ENCODE measurements around the gene C1QTNF4. TPM values are rescaled to one million over a fixed set of nuclear protein-coding genes. Genes with fewer than 3 reads are reported as not detected.

Gene C1QTNF4
- total RNA-seq, 4 donors from 2014 or later, result 1.2 to 4.4 TPM; not detected in 2

DNA sequence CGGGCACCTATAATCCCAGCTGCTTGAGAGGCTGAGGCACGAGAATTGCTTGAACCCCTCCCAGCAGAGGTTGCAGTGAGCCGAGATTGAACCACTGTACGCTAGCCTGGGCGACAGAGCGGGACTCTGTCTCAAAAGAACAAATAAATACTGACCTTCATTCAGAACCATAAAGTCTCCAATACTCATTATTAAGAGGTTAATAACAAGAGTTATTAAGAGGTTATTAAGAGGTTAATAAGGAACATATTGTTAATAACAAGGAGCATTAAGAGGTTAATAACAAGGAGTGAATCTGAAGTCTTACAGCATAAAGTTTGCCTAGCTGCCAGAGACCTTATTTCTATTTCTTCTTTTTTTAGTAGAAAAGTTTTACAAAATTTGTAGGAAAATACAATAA lies 48.9 kb downstream of the C1QTNF4 start:
- Histone ChIP-seq H3K27ac (no peak overlapping the region), H3K27me3 (no peaks in the 10 kb centered on the region), H3K4me1 (peaks cover 0 to 20% (median 2%) of the 10 kb centered on the region in 4 donors), H3K4me3 (no peak overlapping the region), H3K36me3 (peaks cover 0 to 3% (median 0%) of the 10 kb centered on the region in 3 donors), H3K9me3 (no peaks in the 10 kb centered on the region)
- no peak for TF ChIP-seq POLR2A (IDR thresholded peaks at IDR 0.05)
- TF ChIP-seq, protein P1, sequence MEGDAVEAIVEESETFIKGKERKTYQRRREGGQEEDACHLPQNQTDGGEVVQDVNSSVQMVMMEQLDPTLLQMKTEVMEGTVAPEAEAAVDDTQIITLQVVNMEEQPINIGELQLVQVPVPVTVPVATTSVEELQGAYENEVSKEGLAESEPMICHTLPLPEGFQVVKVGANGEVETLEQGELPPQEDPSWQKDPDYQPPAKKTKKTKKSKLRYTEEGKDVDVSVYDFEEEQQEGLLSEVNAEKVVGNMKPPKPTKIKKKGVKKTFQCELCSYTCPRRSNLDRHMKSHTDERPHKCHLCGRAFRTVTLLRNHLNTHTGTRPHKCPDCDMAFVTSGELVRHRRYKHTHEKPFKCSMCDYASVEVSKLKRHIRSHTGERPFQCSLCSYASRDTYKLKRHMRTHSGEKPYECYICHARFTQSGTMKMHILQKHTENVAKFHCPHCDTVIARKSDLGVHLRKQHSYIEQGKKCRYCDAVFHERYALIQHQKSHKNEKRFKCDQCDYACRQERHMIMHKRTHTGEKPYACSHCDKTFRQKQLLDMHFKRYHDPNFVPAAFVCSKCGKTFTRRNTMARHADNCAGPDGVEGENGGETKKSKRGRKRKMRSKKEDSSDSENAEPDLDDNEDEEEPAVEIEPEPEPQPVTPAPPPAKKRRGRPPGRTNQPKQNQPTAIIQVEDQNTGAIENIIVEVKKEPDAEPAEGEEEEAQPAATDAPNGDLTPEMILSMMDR (IDR thresholded peaks at IDR 0.05), result no peak
- DNase-seq, result no peak

DNA sequence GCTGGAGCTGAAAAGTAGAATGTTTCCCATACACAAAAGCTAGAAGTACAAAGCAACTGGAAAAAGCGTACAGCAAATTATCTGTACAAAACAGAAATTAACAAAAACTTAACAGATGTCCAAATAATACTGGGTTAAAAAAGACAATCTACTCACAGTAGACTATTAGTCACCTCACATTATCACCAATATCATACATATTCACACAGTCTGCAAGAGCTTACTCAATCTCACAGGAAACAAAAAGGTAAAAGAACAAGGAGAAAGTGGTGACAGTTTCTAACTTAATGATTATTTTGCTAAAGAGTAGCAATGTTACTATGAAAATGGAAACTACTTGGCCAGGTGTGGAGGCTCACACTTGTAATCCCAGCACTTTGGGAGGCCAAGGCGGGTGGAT lies 53.1 kb downstream of the C1QTNF4 start:
- H3K9me3 ChIP-seq, result no peaks in the 10 kb centered on the region
- peaks cover 0 to 39% (median 5%) of the 10 kb centered on the region in 4 donors for H3K4me1 ChIP-seq
- no peaks in the 10 kb centered on the region for H3K36me3 ChIP-seq
- DNase-seq, result no peak
- no peaks in the 10 kb centered on the region for H3K27me3 ChIP-seq
- TF ChIP-seq POLR2A (IDR thresholded peaks at IDR 0.05), result no peak
- TF ChIP-seq, protein P1 (IDR thresholded peaks at IDR 0.05), result no peak
- no peak overlapping the region for H3K27ac ChIP-seq
- no peak overlapping the region for H3K4me3 ChIP-seq

DNA sequence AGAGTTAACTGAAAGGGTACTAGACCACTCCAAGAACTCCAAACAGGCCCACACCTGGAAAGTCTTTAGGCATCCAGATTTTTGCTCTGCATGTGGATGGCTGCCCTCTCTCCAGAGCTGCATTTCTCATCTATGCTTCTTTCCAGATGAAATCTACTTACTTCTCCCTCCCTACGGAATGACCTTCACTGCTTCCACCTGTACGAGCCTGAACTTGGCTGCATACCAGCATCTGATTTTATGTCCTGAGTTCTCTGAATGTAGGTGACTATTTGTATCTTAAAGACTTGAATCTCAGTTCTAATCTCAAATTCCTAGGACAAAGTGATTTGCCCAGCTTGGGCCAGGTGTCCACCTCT lies 54.6 kb downstream of the C1QTNF4 start:
- no peak for DNase-seq
- no peaks in the 10 kb centered on the region for H3K27me3 ChIP-seq
- H3K4me1 ChIP-seq, result peaks cover 0 to 41% (median 5%) of the 10 kb centered on the region in 4 donors

More for the DNA sequence above, 54.6 kb downstream of the C1QTNF4 start:
- no peak overlapping the region for H3K4me3 ChIP-seq
- H3K9me3 ChIP-seq, result no peaks in the 10 kb centered on the region
- no peaks in the 10 kb centered on the region for H3K36me3 ChIP-seq
- no peak overlapping the region for H3K27ac ChIP-seq
- TF ChIP-seq, protein P1 (IDR thresholded peaks at IDR 0.05), result no peak
- TF ChIP-seq POLR2A (IDR thresholded peaks at IDR 0.05), result no peak

Small RNA genes lying within 50 kb of the gene (small RNA-seq; reads per million reads assigned to genes)
- gene RN7SL652P (0 reads per million in 2 donors), gene RNU5E-10P (0 reads per million in 2 donors)

Other genes starting within 250 kb of the C1QTNF4 start
- not detected for gene MYBPC3, start 241.7 kb downstream of the C1QTNF4 start, total RNA-seq
- gene SPI1, start 215.9 kb downstream of the C1QTNF4 start, total RNA-seq, result 10 to 100 TPM in 1 of 4 donors, 1 to 10 TPM in 3; 2.6 to 27.2 (median 7.8) TPM
- 10 to 100 TPM; 19.8 to 56.6 (median 39.6) TPM for gene SLC39A13, start 185.8 kb downstream of the C1QTNF4 start, total RNA-seq
- 100 to 1,000 TPM in 1 of 4 donors, 10 to 100 TPM in 3; 47.6 to 121 (median 70.9) TPM for gene PSMC3, start 168.0 kb downstream of the C1QTNF4 start, total RNA-seq
- under 1 TPM in 2 of 4 donors, not detected in 2; 0.54 to 0.76 TPM for gene RAPSN, start 145.3 kb downstream of the C1QTNF4 start, total RNA-seq
- 100 to 1,000 TPM in 3 of 4 donors, 10 to 100 TPM in 1; 90.7 to 134 (median 121) TPM for gene CELF1, start 41.3 kb downstream of the C1QTNF4 start, total RNA-seq
- gene PTPMT1, start 28.8 kb downstream of the C1QTNF4 start, total RNA-seq, result 10 to 100 TPM; 43.1 to 80.9 (median 65.8) TPM
- gene KBTBD4, start 15.4 kb downstream of the C1QTNF4 start, total RNA-seq, result 10 to 100 TPM in 2 of 4 donors, 1 to 10 TPM in 2; 6.6 to 11.9 (median 9.7) TPM
- 100 to 1,000 TPM; 109 to 152 (median 126) TPM for gene NDUFS3, start 15.3 kb downstream of the C1QTNF4 start, total RNA-seq
- gene FAM180B, start 7.7 kb downstream of the C1QTNF4 start, total RNA-seq, result not detected
- gene MTCH2, start 48.1 kb upstream of the C1QTNF4 start, total RNA-seq, result 100 to 1,000 TPM in 1 of 4 donors, 10 to 100 TPM in 3; 36.3 to 118 (median 75.8) TPM
- 10 to 100 TPM in 1 of 4 donors, 1 to 10 TPM in 3; 1.7 to 17.4 (median 4.4) TPM for gene AGBL2, start 121.0 kb upstream of the C1QTNF4 start, total RNA-seq
- gene FNBP4, start 172.9 kb upstream of the C1QTNF4 start, total RNA-seq, result 100 to 1,000 TPM; 130 to 691 (median 255) TPM

All from Peyer's patch (tissue), 4 donors.